Endodermal cell (in vitro differentiated cells): ENCODE data around the gene ARPP21. TPM values are rescaled to one million over a fixed set of nuclear protein-coding genes. Genes with fewer than 3 reads are reported as not detected.

Experiments used
- DNase-seq: peaks from one replicate; pipeline ENCODE4 v3.0.0-alpha.2; 2017
- H3K27ac ChIP-seq: 2 replicates; pipeline ENCODE4 v1.5.1; 2013; ENCODE audit warnings: mild to moderate bottlenecking, low read depth, low read length, moderate library complexity
- H3K27me3 ChIP-seq: 2 replicates; pipeline ENCODE4 v1.6.1; 2013; ENCODE audit warnings: mild to moderate bottlenecking, low read length, moderate library complexity; ENCODE audit not compliant: insufficient read depth, control insufficient read depth, poor library complexity, severe bottlenecking
- H3K36me3 ChIP-seq: 2 replicates; pipeline ENCODE4 v1.7.0; 2013; ENCODE audit warnings: mild to moderate bottlenecking, low read length, moderate library complexity; ENCODE audit not compliant: control insufficient read depth, insufficient read depth
- H3K4me1 ChIP-seq: one replicate; pipeline ENCODE4 v1.7.0; 2013; ENCODE audit warnings: low read length; ENCODE audit not compliant: control insufficient read depth, insufficient read depth
- H3K4me3 ChIP-seq: 2 replicates; pipeline ENCODE4 v1.5.1; 2013; ENCODE audit warnings: mild to moderate bottlenecking, low read length, moderate library complexity
- H3K9ac ChIP-seq: 2 replicates; pipeline ENCODE4 v1.6.1; 2013; ENCODE audit warnings: mild to moderate bottlenecking, low read length, moderate library complexity; ENCODE audit not compliant: poor library complexity, severe bottlenecking; ENCODE audit errors: extremely low read depth
- H3K9me3 ChIP-seq: 2 replicates; pipeline ENCODE4 v1.6.1; 2013; ENCODE audit warnings: mild to moderate bottlenecking, low read length, moderate library complexity; ENCODE audit not compliant: control insufficient read depth
- H3K27ac Mint-ChIP-seq: 2 replicates; pipeline ENCODE4 v1.8.0; 2020; ENCODE audit warnings: mixed read lengths
- H3K27me3 Mint-ChIP-seq: 2 replicates; pipeline ENCODE4 v1.8.0; 2021; ENCODE audit warnings: mild to moderate bottlenecking, mixed read lengths; ENCODE audit not compliant: insufficient read depth
- H3K36me3 Mint-ChIP-seq: 2 replicates; pipeline ENCODE4 v1.8.0; 2020; ENCODE audit warnings: low read depth, mixed read lengths
- H3K4me1 Mint-ChIP-seq: 2 replicates; pipeline ENCODE4 v1.8.0; 2020; ENCODE audit warnings: mixed read lengths
- H3K4me3 Mint-ChIP-seq: 2 replicates; pipeline ENCODE4 v1.8.0; 2020; ENCODE audit warnings: mild to moderate bottlenecking, moderate library complexity, mixed read lengths
- H3K9me3 Mint-ChIP-seq: 2 replicates; pipeline ENCODE4 v1.8.0; 2020; ENCODE audit warnings: mild to moderate bottlenecking, mixed read lengths
- CTCF ChIP-seq: fragments of 200-600 bp; sonication (generic); conservative IDR thresholded peaks from 2 replicates; pipeline ENCODE4 v1.5.0; 2021; ENCODE audit warnings: antibody characterized with exemption, mild to moderate bottlenecking
- WGBS, 2 experiments: methylation state at CpG; one replicate each; pipeline versions ENCODE4 v1.1.5 to v1.1.7; 2013; ENCODE audit warnings: missing lambda C conversion rate in 2 of 2, mixed read lengths in 1 of 2; ENCODE audit not compliant: insufficient coverage in 1 of 2, insufficient read length in 1 of 2; 5-methylcytosine and 5-hydroxymethylcytosine counted together
- total RNA-seq, 2 donors: library from RNA; stranded (reverse); fragmentation: NEBNext Ultra II Directional in 1 of 2; extraction: Animal tissue kit (Norgen Biotek cat#: 25700) in 1 of 2; gene quantifications; 2 replicates in 1 of 2; 3 replicates in 1 of 2; pipeline ENCODE4 v1.2.1, GENCODE V29; 2021

Gene ARPP21
- total RNA-seq, 2 donors from 2014 or later: not detected

- H3K36me3 Mint-ChIP-seq: no peaks in the 10 kb centered on the region
These were observed 100.0 kb downstream of the ARPP21 start for GRCh38 chr3:35739181-35739809.

GRCh38 chr3:35739964-35740527, 100.7 kb downstream of the ARPP21 start:
- no peak for TF ChIP-seq CTCF
- Mint-ChIP-seq H3K27me3 (peaks cover 69% of the 10 kb centered on the region), H3K4me1 (peaks cover 15% of the 10 kb centered on the region), H3K9me3 (no peaks in the 10 kb centered on the region), H3K4me3 (no peak overlapping the region), H3K36me3 (no peaks in the 10 kb centered on the region), H3K27ac (no peak overlapping the region)
- peaks cover 5% of the 10 kb centered on the region for H3K4me1 ChIP-seq
- WGBS, 2 experiments: 100% methylated on average over 2 of the region's 2 CpGs; no CpG with 5 or more reads in 1 of the 2 experiments
- no peak overlapping the region for H3K9ac ChIP-seq
- DNase-seq: no peak
- H3K36me3 ChIP-seq: no peaks in the 10 kb centered on the region
- H3K27ac ChIP-seq: no peak overlapping the region
- no peak overlapping the region for H3K4me3 ChIP-seq
- peaks cover 11% of the 10 kb centered on the region for H3K27me3 ChIP-seq
- H3K9me3 ChIP-seq: no peaks in the 10 kb centered on the region

More at GRCh38 chr3:35739181-35739809, 100.0 kb downstream of the ARPP21 start:
- Mint-ChIP-seq H3K27ac (no peak overlapping the region), H3K9me3 (no peaks in the 10 kb centered on the region), H3K4me1 (peaks cover 14% of the 10 kb centered on the region), H3K27me3 (peaks cover 67% of the 10 kb centered on the region), H3K4me3 (no peak overlapping the region)
- Histone ChIP-seq H3K27me3 (peaks cover 10% of the 10 kb centered on the region), H3K4me1 (peaks cover 5% of the 10 kb centered on the region), H3K9ac (no peak overlapping the region), H3K4me3 (no peak overlapping the region), H3K9me3 (no peaks in the 10 kb centered on the region), H3K27ac (no peak overlapping the region), H3K36me3 (no peaks in the 10 kb centered on the region)
- TF ChIP-seq CTCF: no peak
- peak; percentile 77 for DNase-seq
- WGBS, 2 experiments: 70 to 100% methylated on average over 1 to 5 of the region's 5 CpGs

DNA sequence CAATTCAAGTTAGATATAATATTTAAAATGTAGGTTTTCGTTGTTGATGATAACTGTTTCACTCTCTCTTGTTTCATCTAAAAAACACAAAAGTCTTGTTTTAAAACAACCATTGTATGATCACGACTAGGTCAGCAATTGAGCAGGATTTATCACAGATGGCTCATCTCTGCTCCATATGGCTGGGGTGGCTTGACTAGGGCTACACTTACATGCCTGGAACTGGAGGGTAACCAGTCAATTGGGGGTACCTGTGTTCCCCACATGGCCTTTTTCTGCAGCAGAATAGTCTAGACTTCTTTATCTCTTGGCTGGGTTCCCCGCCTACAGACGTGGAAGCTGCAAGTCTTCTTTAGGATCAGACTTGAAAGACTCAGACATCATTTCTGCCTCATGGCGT, 103.9 kb downstream of the ARPP21 start:
- H3K27ac Mint-ChIP-seq: no peak overlapping the region
- Histone ChIP-seq H3K4me1 (peaks cover 5% of the 10 kb centered on the region), H3K4me3 (no peak overlapping the region), H3K27ac (no peak overlapping the region), H3K27me3 (peaks cover 25% of the 10 kb centered on the region), H3K9me3 (no peaks in the 10 kb centered on the region), H3K9ac (no peak overlapping the region), H3K36me3 (no peaks in the 10 kb centered on the region)
- no peaks in the 10 kb centered on the region for H3K9me3 Mint-ChIP-seq
- 86 to 90% methylated on average over 4 to 5 of the region's 5 CpGs for WGBS, 2 experiments
- no peak overlapping the region for H3K4me3 Mint-ChIP-seq
- no peak for DNase-seq
- no peaks in the 10 kb centered on the region for H3K36me3 Mint-ChIP-seq
- TF ChIP-seq CTCF: no peak
- H3K4me1 Mint-ChIP-seq: peaks cover 15% of the 10 kb centered on the region
- H3K27me3 Mint-ChIP-seq: peaks cover 64% of the 10 kb centered on the region
